GM13976 (cell line): ENCODE measurements around the gene SHBG.
A peak's percentile ranks its signal among the peaks of the same experiment; 100 is the strongest.
"Not testable (repeated sequence)": the region's sequence is repeated elsewhere in the genome, so short reads cannot be mapped to it uniquely, and the experiment has no call there.

Experiments
- DNase-seq: peaks from one replicate; pipeline ENCODE4 v3.0.0; 2012; ENCODE audit warnings: low spot score
- CTCF ChIP-seq: IDR thresholded peaks from 2 replicates; pipeline ENCODE4 v1.5.1; 2012; ENCODE audit warnings: borderline replicate concordance, mild to moderate bottlenecking; ENCODE audit not compliant: insufficient read depth; ENCODE audit errors: extremely low read depth, missing control alignments, control extremely low read depth
- in situ Hi-C: fragments of 300-500 bp; cut with MboI; formaldehyde crosslinking; loops from one replicate; pipeline ENCODE4 v1.12.0; 2022; ENCODE audit warnings: low sequenced_read_pairs, mixed read lengths, inconsistent platforms; ENCODE audit not compliant: unreplicated experiment

The SHBG gene

GRCh38 chr17:7623661-7624060 lies 6.3 kb upstream of the SHBG start:
- no peak for DNase-seq
- in situ Hi-C loops = no loop called here
- no peak for TF ChIP-seq CTCF

- in situ Hi-C loops, DNase-seq: not testable (repeated sequence)
Measured at GRCh38 chr17:7625749-7626148, 4.2 kb upstream of the SHBG start.

- in situ Hi-C loops = no loop called here
- DNase-seq = no peak
- TF ChIP-seq CTCF = no peak
Measured at GRCh38 chr17:7626307-7626706, 3.6 kb upstream of the SHBG start.

- DNase-seq = no peak
- in situ Hi-C loops = no loop called here
- TF ChIP-seq CTCF = no peak
Measured at GRCh38 chr17:7626956-7627249, 3.0 kb upstream of the SHBG start.

- in situ Hi-C loops = no loop called here
- peak; percentile 99 for DNase-seq
- no peak for TF ChIP-seq CTCF
Measured at GRCh38 chr17:7627250-7628121, 2.4 kb upstream of the SHBG start, which contains the start of gene SAT2. Gene SAT2 (minus strand): TSS chr17:7627821. CDS start chr17:7627635, 186 bp downstream.

GRCh38 chr17:7631398-7632380 lies 1.8 kb downstream of the SHBG start:
- DNase-seq = peak; percentile 12
- in situ Hi-C loops = no loop called here
- no peak for TF ChIP-seq CTCF
